Fibroblast of pulmonary artery (primary cell): ENCODE data around the gene NINL.
A peak's percentile ranks its signal among the peaks of the same experiment; 100 is the strongest.
"Not testable (repeated sequence)": the region's sequence is repeated elsewhere in the genome, so short reads cannot be mapped to it uniquely, and the experiment has no call there.

ENCODE experiments used
- DNase-seq: peaks from one replicate; pipeline ENCODE4 v3.0.0-alpha.2; 2010; ENCODE audit warnings: low read depth
- H3K4me3 ChIP-seq: replicated peaks from 2 replicates; pipeline ENCODE4 v1.5.1; 2011; ENCODE audit warnings: low read depth, mild to moderate bottlenecking, control low read depth, low read length, moderate library complexity
- TF ChIP-seq, protein P1 (sequence below): IDR thresholded peaks from 2 replicates; pipeline ENCODE4 v1.5.1; 2011; ENCODE audit warnings: mild to moderate bottlenecking, control low read depth, low read length, inconsistent platforms; ENCODE audit errors: missing control alignments

The NINL gene

DNA sequence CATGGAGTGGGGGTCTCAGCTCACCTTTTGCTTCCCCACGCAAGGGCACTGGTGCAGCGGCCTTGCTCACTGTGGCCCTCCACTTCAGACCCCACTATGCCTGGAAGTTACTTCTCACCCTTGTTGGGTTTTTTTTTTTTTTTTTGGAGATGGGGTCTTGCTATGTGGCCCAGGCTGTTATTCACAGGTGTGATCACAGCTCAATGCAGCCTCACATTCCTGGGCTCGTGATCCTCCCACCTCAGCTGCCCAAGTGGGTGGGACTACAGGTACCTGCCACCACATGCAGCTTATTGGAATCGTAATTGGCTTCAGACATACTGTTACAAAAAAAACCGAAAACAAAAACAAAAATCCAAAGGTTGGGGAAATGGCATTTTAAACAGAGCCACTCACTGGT is 32.4 kb downstream of the NINL start:
- no peak for DNase-seq
- TF ChIP-seq, protein P1, sequence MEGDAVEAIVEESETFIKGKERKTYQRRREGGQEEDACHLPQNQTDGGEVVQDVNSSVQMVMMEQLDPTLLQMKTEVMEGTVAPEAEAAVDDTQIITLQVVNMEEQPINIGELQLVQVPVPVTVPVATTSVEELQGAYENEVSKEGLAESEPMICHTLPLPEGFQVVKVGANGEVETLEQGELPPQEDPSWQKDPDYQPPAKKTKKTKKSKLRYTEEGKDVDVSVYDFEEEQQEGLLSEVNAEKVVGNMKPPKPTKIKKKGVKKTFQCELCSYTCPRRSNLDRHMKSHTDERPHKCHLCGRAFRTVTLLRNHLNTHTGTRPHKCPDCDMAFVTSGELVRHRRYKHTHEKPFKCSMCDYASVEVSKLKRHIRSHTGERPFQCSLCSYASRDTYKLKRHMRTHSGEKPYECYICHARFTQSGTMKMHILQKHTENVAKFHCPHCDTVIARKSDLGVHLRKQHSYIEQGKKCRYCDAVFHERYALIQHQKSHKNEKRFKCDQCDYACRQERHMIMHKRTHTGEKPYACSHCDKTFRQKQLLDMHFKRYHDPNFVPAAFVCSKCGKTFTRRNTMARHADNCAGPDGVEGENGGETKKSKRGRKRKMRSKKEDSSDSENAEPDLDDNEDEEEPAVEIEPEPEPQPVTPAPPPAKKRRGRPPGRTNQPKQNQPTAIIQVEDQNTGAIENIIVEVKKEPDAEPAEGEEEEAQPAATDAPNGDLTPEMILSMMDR, result no peak
- H3K4me3 ChIP-seq, result no peak overlapping the region

DNA sequence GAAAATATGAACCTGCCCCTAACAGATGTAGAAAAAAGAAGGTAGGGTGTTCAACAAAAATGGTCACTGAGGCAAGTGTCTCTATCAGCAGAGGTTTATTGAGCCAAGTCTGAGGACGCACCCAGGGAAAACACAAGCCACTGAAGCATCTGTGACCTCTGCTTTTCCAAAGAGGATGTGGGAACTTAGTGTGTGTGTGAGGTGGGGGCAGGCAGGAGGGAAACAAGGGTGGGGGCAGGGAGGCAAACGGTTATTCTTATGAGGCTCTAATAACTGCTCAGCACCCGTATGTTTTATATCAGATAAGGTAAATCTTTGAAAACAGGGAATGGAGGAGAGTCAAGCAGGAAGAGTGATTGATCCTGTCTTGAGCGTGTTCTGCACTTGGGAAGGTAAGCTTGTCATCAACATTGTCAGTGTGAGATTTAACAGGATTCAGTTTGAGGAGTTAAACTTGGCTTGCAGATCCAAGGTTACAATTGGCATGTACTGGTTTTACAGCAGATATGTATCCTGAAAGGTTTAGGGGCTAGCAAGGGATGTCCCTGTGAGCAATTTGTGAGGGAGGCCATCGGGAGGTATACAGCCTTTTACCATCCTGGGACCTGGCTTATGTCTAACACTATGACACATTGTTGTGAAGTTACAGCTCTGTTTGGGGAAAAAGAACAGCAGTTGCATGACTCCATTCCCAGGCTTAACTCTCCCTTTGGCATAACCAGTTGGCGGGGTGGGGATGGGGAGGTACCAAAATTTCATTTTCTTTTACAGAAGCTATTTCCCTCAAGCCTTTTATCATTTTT is 33.7 kb downstream of the NINL start:
- TF ChIP-seq, protein P1, result no peak
- DNase-seq, result no peak
- H3K4me3 ChIP-seq, result no peak overlapping the region

DNA sequence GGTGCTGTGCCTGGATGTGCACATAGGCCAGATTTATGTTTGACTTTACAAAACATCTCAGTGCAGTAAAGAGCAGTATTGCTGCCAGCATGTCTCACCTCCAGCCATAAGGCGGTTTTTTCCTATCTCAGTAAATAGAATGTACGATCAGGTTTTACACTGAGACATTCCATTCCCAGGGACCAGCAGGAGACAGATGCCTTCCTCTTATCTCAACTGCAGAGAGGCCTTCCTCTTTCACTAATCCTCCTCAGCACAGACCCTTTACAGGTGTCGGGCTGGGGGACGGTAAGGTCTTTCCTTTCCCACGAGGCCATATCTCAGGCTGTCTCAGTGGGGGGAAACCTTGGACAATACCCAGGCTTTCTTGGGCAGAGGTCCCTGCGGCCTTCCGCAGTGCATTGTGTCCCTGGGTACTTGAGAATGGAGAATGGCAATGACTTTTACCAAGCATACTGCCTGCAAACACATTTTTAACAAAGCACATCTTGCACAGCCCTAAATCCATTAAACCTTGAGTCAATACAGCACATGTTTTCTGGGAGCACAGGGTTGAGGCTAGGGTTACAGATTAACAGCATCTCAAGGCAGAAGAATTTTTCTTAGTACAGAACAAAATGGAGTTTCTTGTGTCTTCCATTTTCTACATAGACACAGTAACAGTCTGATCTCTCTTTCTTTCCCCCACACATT is 34.5 kb downstream of the NINL start:
- H3K4me3 ChIP-seq, DNase-seq: not testable (repeated sequence)

DNA sequence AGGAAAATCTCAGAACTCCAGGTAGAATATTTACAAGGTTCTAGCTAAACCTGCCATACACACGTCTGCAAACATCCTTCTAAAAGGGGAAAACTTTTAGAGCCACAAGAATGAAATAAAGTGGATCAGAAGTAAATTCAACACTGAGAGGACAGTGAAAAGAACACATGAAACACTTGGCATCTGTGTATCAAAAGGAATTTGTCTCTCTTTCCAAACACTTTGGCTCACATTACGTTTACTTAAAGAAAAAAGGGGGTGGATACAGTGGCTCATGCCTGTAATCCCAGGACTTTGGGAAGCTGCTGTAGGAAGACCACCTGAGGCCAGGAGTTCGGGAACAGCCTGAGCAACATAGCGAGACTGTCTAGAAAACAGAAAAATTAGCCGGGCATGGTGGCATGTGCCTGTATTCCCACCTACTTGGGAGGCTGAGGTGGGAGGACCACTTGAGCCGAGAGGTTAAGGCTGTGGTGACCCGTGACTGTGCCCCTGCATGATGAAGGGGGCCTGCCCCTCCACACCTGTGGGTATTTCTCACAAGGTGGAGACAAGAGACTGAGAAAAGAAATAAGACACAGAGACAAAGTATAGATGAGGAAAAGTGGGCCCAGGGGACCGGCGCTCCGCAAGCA is 35.4 kb downstream of the NINL start:
- H3K4me3 ChIP-seq, result no peak overlapping the region
- peak; percentile 72 for DNase-seq
- TF ChIP-seq, protein P1, result no peak

DNA sequence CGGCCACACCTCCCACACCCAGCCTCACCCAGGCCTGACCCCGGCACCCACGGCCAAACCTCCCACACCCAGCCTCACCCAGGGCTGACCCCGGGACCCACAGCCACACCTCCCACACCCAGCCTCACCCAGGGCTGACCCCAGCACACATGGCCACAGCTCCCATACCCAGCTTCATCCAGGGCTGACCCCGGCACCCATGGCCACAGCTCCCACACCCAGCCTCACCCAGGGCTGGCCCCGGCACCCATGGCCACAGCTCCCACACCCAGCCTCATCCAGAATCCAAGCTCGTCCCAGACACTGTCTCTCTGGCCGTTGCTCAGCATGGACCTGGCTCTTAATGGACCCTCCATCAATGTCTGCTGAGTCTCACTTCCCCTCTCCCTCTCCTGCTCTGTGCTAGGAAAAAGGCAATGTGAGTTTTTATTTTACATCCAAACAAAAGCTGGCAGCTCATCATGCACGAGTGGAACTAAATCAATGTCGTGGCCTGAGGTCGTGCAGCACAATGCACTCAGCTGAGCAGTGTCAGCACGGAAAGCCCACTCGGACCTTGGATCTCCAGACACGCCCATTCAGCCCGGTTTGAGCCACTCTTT is 36.1 kb downstream of the NINL start:
- TF ChIP-seq, protein P1, result no peak
- H3K4me3 ChIP-seq, result no peak overlapping the region
- no peak for DNase-seq

DNA sequence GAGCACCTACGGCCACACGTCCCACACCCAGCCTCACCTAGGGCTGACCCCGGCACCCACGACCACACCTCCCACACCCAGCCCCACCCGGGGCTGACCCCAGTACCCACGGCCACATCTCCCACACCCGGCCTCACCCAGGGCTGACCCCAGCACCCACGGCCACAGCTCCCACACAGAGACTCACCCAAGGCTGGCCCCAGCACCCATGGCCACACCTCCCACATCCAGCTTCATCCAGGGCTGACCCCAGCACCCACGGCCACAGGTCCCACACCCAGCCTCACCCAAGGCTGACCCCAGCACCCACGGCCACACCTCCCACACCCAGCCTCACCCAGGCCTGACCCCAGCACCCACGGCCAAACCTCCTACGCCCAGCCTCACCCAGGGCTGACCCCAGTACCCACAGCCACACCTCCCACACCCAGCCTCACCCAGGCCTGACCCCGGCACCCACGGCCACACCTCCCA is 36.7 kb downstream of the NINL start:
- DNase-seq, result no peak
- TF ChIP-seq, protein P1, result no peak
- no peak overlapping the region for H3K4me3 ChIP-seq

DNA sequence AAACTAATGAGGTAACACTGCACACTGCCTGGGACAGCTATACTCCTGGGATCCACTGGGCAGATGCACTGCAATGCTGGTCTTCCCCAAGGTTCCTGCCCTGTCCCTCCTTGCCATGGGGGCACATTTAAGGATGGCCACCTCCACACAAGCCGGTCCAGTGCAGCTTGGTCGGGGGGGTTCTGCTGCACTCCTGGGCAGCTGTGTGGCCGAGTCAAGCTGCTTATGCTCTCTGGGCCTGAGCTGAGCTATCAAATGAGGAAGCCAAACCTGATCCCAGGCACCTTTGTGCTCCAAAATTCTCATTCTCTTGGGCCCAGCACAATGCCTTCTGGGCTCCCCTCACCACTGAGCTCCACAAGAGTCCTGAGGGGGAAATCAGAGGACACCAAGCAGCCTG is 37.3 kb downstream of the NINL start:
- TF ChIP-seq, protein P1, result no peak

More for the DNA sequence above, 37.3 kb downstream of the NINL start:
- DNase-seq, result no peak
- no peak overlapping the region for H3K4me3 ChIP-seq
